PFSK-1 (cell line): ENCODE measurements around the gene ASNSD1.

Experiments
- FOXP2 ChIP-seq: optimal IDR thresholded peaks from 2 replicates; pipeline ENCODE3; 2011; ENCODE audit warnings: borderline replicate concordance, control low read depth, inconsistent platforms; ENCODE audit not compliant: insufficient read depth; ENCODE audit errors: extremely low read length, extremely low read depth
- POLR2AphosphoS5 ChIP-seq: IDR thresholded peaks from 2 replicates; pipeline ENCODE4 v1.6.1; 2012; ENCODE audit warnings: low read depth, mild to moderate bottlenecking, control low read depth, low read length, moderate library complexity
- REST ChIP-seq, 2 experiments: IDR thresholded peaks; 2 replicates each; pipeline versions ENCODE4 v1.6.1 to v1.8.0; 2011 to 2012; ENCODE audit warnings: low read depth in 2 of 2, low read length in 2 of 2, control low read depth in 1 of 2, inconsistent platforms in 1 of 2, mild to moderate bottlenecking in 1 of 2, moderate library complexity in 1 of 2; ENCODE audit not compliant: insufficient read depth in 1 of 2
- SIN3A ChIP-seq: IDR thresholded peaks from 2 replicates; pipeline ENCODE4 v1.6.1; 2012; ENCODE audit warnings: mild to moderate bottlenecking, low read length, moderate library complexity, borderline replicate concordance; ENCODE audit not compliant: insufficient read depth
- TAF1 ChIP-seq: IDR thresholded peaks from 2 replicates; pipeline ENCODE4 v1.6.1; 2012; ENCODE audit warnings: low read length, control low read depth, borderline replicate concordance; ENCODE audit not compliant: insufficient read depth

Gene ASNSD1

GRCh38 chr2:189641002-189641401 lies 20.3 kb upstream of the ASNSD1 start:
- TF ChIP-seq REST (IDR thresholded peaks at IDR 0.05; ENCODE audit: insufficient read depth in 1 of 2, low read depth in 2 of 2, low read length in 2 of 2) (no peak), TAF1 (no peak), POLR2AphosphoS5 (no peak), FOXP2 (no peak), SIN3A (no peak)

GRCh38 chr2:189641590-189641989 lies 19.7 kb upstream of the ASNSD1 start:
- TF ChIP-seq FOXP2 = no peak
- no peak for TF ChIP-seq POLR2AphosphoS5
- TF ChIP-seq SIN3A = no peak
- no peak for TF ChIP-seq TAF1
- TF ChIP-seq REST (IDR thresholded peaks at IDR 0.05; ENCODE audit: insufficient read depth in 1 of 2, low read depth in 2 of 2, low read length in 2 of 2) = no peak

DNA sequence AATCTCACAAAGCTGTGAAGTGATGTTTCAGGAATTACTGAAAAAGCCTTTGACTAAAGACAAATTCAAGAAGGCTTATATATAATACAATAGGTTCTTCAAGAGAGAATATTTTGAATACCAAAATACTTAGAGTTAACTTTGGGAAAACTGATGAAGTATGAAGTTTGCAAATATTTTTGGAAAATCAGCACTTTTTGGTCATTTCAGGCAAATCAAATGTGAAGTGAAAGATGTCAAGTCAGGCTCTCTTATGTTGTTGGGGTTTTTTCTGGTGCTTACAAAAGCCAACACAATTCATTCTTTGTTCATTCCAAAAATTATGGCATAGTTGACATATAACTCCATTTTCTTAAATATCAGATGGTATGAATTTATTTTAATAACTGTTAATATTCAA lies 14.7 kb upstream of the ASNSD1 start:
- TF ChIP-seq FOXP2 (no peak), TAF1 (no peak), POLR2AphosphoS5 (no peak), REST (IDR thresholded peaks at IDR 0.05; ENCODE audit: insufficient read depth in 1 of 2, low read depth in 2 of 2, low read length in 2 of 2) (no peak), SIN3A (no peak)

- TF ChIP-seq REST (IDR thresholded peaks at IDR 0.05; ENCODE audit: insufficient read depth in 1 of 2, low read depth in 2 of 2, low read length in 2 of 2) (no peak), SIN3A (no peak), POLR2AphosphoS5 (no peak)
Measured at GRCh38 chr2:189648846-189649509, 12.3 kb upstream of the ASNSD1 start.

DNA sequence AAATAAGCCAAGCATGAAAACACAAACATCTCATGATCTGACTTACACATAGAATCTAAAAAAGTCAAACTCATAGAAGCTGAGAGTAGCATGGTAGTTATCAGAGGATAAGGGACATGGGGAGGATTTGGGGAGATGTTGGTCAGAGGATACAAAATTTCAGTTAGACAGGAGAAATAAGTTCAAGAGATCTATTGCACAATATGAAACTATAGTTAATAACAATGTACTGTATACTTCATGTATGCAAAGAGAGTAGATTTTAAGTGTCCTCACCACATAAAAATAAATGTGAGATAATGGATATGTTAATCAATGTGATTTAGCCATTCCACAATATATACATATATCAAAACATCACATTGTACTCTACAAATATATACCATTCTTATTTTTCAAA lies 10.0 kb upstream of the ASNSD1 start:
- TF ChIP-seq SIN3A (no peak), FOXP2 (no peak), POLR2AphosphoS5 (no peak), TAF1 (no peak), REST (IDR thresholded peaks at IDR 0.05; ENCODE audit: insufficient read depth in 1 of 2, low read depth in 2 of 2, low read length in 2 of 2) (no peak)
